Fibroblast of villous mesenchyme (primary cell): Measurements from ENCODE around the gene CREBRF. TPM values are rescaled to one million over a fixed set of nuclear protein-coding genes. Genes with fewer than 3 reads are reported as not detected.
A peak's percentile ranks its signal among the peaks of the same experiment; 100 is the strongest.
"Not testable (repeated sequence)": the region's sequence is repeated elsewhere in the genome, so short reads cannot be mapped to it uniquely, and the experiment has no call there.

Source experiments
- DNase-seq: peaks from one replicate; pipeline ENCODE4 v3.0.0-alpha.2; 2010; ENCODE audit warnings: low read depth
- H3K4me3 ChIP-seq: 2 replicates; pipeline ENCODE4 v1.5.1; 2011; ENCODE audit warnings: low read depth, mild to moderate bottlenecking, low read length
- CTCF ChIP-seq: IDR thresholded peaks from 2 replicates; pipeline ENCODE4 v1.5.1; 2012; ENCODE audit warnings: low read depth, mild to moderate bottlenecking, low read length; ENCODE audit not compliant: insufficient read depth
- total RNA-seq: library from RNA; depleted of rRNA; stranded (reverse); fragments of >200 nt; gene quantifications from 2 replicates; pipeline ENCODE4 v1.2.3, GENCODE V29; 2012

The CREBRF gene
- total RNA-seq, 1 donor: 15.5 TPM

- no peak for TF ChIP-seq CTCF
- H3K4me3 ChIP-seq: no peak overlapping the region
- DNase-seq: peak; percentile 61
Measured at GRCh38 chr5:173025651-173026050, 30.5 kb upstream of the CREBRF start.

- no peak for TF ChIP-seq CTCF
- no peak for DNase-seq
- H3K4me3 ChIP-seq: no peak overlapping the region
Measured at GRCh38 chr5:173027905-173028304, 28.2 kb upstream of the CREBRF start.

- TF ChIP-seq CTCF: no peak
- no peak overlapping the region for H3K4me3 ChIP-seq
- no peak for DNase-seq
Measured at GRCh38 chr5:173028811-173029327, 27.3 kb upstream of the CREBRF start.

- H3K4me3 ChIP-seq: no peak overlapping the region
- no peak for TF ChIP-seq CTCF
- DNase-seq: no peak
Measured at GRCh38 chr5:173029499-173029921, 26.6 kb upstream of the CREBRF start.

GRCh38 chr5:173032096-173032495 lies 24.1 kb upstream of the CREBRF start:
- not testable (repeated sequence) for DNase-seq, H3K4me3 ChIP-seq

- no peak overlapping the region for H3K4me3 ChIP-seq
- DNase-seq: no peak
- TF ChIP-seq CTCF: no peak
Measured at GRCh38 chr5:173032730-173033129, 23.4 kb upstream of the CREBRF start.

GRCh38 chr5:173033923-173034322 lies 22.2 kb upstream of the CREBRF start:
- DNase-seq: no peak
- no peak overlapping the region for H3K4me3 ChIP-seq
- no peak for TF ChIP-seq CTCF
